Stimulated activated CD4-positive, alpha-beta T cell treated with anti-CD3 and anti-CD28 coated beads, TNF-alpha, amount 100 ng/mL, for 1 hour (primary cell): ENCODE measurements around the gene PTPRN2.
"Not testable (repeated sequence)": the region's sequence is repeated elsewhere in the genome, so short reads cannot be mapped to it uniquely, and the experiment has no call there.

Source experiments
- DNase-seq, 3 donors: peaks; one replicate each; pipeline ENCODE4 v3.0.0-alpha.2; 2020; ENCODE audit warnings: low read depth in 3 of 3, low spot score in 1 of 3

Gene PTPRN2

DNA sequence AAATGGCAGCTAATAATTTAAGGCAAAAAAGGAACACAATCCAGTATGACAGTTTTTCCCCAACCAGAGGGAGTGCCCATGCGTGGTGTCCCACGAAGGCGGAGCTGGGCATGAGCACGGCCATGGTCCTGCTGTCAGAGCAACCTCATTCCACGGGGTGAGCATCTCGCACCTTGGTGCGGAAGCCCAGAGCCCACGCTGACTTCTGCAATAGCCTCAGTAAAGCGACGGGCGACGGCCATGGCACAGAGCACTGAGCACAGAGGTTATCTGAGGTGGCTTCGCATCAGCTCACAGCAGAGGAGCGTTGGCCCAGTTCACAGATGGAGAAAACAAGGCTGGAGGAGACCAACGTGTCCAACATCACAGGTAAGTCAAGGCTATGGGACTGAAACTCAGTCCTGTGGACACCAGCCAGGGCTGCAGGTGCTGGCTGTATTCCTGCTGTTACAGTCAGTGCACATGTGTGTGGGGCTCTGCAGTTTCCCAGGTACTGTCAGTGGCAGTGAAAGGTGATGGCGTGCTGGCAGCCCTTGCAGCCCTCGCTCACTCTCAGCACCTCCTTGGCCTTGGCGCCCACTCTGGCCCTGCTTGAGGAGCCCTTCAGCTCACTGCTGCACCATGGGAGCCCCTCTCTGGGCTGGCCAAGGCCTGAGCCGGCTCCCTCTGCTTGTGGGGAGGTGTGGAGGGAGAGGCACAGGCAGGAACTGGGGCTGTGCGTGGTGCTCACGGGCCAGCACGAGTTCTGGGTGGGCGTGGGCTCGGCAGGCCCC is 525.6 kb downstream of the PTPRN2 start:
- DNase-seq, result no peak

DNA sequence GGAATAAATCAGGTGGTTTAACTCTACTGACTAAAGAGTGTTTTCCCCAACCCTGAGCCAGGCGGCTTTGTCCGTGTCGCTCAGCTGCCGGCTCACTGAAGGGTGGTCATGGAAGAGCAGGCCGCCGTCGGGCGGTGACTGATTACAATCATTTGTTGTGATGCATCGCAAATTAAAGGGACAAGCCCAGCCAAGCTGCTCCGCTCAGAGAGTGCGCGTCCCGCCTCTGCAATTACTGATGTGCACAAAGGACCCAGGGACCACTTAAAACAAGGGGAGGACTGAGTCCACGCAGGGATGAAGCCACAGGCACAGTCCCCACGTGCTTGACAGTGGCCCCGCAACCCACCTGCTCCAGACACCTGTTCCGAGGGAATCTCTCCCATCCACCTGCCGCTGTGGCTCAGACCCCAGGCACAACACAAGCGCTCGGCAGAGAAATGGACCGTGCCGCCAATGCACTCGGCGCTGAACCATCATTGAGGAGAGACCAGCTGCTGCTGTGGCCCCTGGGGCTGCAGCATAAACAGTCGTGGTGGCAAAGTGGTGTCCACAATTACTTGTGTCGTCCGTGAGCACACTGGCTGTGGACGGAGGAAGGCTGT is 526.5 kb downstream of the PTPRN2 start:
- no peak for DNase-seq

DNA sequence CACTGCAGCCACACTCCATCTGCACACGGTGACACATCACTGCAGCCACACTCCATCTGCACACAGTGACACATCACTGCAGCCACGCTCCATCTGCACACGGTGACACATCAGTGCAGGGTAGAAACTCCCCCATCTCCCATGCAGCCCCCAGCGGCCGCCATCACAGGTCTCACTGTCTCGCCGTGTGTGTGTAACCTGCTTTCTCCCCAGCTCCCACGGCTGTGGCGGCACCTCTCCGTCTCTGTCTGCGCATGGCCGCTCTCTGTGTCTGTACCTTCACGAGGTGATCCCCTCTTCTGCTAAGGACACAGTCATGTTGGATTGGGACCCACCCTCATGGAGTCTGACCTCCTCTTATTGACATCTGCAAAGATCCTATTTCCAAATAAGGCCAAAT is 527.4 kb downstream of the PTPRN2 start:
- DNase-seq, result no peak

DNA sequence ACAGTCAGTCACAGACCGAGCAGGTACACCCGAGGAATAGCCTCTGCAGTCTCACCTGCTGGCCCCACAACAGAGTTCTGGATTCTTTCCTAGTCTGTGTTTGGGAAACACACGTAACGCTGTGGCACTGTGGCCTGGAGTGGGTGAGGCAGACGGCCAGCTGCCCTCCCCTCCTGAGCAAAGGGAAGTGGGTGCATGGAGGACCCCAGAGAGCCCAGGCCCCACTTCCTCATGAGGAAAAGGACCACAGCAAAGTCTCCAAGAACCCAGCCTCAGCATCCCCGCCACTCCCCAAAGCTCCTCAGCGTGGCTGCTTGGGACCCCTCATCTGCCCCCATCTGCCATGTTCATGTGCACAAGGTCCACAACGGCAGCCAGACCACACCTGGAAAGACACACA is 530.2 kb downstream of the PTPRN2 start:
- no peak for DNase-seq

DNA sequence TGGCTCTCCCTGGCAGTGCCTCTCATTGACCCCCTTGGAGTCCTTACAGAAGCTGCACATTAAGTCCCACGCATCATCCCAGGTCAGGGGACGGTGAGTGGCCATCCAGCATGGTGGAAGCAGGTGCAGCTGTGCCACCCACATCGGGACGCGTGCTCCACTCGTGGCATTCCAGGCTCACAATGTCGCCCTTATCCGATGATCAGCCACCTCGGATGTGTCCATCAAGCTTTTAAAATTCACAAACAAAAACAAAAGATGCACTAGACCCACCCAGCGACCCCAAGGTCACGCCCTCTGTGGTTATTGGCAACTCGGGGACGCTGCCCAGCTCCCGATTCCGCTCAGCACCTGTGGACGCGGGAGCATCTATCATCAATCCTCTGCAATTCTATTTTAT is 530.9 kb downstream of the PTPRN2 start:
- DNase-seq, result no peak

DNA sequence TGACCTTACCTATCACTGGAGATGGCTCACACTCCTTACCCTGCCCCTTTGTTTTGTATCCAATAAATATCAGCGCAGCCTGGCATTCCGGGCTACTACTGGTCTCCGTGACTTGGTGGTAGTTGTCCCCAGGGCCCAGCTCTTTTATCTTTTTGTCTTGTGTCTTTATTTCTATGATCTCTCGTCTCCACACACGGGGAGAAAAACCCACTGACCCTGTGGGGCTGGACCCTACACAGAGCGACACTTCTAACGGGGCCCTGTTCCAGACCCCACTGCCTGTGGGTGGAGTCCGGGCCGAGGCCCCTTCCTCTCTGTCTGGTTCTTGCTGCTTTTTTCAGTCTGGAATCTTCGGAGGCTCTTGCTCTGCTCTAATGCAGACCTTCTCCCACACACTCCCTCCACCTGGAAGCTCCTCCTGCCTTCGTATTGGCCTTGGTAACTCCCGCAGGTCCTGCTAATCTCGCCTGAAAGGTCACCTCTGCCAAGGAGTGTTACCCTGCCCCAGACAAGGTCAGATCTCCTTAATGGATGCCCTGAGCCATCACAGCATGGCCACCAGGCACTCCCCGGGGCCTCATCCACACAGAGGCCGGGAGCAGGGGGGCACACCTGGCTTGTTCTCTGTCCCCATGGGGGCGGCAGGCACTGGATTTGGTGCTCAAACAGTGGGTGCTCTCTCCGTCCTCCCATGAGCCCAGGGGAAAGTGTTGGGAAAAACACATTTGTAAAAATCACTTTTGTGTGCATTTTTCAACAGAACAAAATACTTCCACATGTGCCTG is 531.7 kb downstream of the PTPRN2 start:
- no peak for DNase-seq

DNA sequence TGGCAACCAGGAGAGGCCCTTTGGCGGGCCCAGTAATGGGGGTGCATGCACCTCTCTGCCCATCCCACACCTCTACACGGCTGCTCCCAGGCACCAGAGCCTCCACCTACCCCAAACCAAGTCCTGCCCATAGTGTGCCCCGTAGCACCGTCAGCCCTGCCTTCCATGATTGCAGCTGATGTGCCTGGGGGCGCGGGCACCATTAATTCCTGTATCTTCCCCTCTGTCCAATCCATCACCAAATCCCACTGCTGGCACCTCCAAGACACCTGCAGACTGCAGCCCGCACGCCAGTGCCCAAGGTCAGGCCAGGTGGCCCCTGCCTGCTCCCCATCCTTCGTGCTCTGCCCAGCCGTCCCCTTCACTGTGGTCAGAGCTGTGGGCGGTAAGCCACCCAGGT is 533.0 kb downstream of the PTPRN2 start:
- DNase-seq, result no peak

DNA sequence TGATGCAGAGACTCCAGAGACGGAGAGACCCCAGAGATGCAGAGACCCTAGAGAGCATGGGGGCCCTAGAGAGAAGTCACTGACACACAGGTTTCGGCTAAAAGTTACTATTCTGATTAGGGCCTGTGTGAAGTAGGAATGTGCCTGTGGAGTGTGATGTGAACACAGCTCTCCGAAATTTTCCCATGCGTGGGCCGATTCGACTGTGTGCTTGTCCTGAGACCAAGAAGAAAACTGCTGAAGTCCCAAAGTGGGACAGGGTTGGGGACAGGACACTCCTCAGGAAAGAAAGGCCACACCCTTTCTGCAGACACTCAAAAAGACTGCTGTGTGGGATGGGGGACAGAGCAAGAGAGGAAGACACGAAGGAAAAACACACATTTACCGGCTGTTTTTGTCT is 533.5 kb downstream of the PTPRN2 start:
- no peak for DNase-seq

DNA sequence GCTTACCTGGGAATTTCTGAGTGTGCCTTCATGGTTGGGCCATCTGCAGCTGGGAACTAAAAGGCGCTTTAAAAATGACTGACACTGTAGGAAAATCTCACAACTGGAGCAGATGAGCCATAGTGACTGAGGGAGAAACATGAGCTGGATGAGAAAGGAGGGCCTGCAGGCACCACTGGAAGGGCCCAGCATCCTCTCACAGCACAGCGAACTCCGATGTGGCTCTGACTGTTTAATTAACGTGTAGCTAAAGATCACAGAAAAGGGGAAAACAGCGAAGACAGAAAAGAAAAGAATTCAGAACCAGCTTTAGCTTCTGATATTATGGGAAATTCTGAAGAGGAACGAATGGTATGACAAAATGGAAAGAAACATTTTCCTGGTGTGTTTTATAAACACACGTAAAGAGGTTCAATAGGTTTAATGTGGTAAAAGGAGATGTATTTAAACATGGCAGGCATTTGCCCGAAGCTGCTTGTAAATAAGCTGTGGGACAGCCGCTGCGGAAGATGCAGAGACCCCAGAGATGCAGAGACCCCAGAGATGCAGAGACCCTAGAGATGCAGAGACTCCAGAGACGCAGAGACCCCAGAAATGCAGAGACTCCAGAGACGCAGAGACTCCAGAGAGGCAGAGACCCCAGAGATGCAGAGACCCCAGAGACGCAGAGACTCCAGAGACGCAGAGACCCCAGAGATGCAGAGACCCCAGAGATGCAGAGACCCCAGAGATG is 534.3 kb downstream of the PTPRN2 start:
- DNase-seq, result no peak

DNA sequence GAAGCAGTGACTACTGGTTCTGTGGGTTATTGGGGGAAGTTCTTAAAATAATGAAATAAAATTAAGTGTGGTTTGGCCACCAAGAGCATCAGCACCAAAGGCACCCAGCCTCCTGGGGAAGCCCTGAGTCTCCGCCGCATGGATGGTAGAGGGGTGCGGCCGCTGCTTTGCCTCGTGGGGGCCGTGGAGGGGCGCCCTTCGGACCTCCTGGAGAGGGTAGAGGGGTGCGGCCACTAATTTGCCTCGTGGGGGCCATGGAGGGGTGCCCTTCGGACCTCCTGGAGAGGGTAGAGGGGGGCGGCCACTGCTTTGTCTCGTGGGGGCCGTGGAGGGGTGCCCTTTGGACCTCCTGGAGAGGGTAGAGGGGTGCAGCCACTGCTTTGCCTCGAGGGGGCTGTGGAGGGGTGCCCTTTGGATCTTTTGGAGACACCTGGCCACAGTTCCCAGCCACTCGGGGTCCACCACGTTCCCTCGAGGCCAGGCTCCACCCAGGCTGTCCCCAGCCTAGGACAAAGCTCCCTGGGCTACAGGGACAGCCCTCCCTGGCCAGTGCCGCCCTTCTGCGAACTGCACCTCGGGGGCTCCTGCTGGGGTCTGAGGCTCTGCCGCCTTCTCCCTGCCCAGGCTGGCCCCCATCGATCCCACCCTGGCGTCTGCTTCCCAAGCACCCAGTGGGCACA is 535.1 kb downstream of the PTPRN2 start:
- DNase-seq, result no peak

DNA sequence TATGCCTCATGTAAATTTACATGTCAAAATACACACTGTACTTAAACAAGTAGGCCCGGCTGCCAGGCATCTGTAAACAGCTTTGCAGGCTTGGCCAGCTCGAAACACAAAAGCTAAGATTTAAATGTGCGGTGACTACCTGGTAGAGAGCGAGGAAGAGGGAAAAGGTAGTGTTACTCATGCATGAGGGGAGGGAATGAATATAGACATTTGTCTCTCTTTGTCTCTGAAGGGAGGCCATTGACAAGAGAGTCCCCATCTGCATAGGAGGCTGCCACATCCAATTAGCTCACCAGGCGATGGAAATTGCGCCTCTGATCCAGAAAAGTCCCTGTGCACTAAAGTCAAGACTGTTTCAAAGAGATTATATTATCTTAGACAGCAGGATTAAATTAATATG is 535.8 kb downstream of the PTPRN2 start:
- no peak for DNase-seq

DNA sequence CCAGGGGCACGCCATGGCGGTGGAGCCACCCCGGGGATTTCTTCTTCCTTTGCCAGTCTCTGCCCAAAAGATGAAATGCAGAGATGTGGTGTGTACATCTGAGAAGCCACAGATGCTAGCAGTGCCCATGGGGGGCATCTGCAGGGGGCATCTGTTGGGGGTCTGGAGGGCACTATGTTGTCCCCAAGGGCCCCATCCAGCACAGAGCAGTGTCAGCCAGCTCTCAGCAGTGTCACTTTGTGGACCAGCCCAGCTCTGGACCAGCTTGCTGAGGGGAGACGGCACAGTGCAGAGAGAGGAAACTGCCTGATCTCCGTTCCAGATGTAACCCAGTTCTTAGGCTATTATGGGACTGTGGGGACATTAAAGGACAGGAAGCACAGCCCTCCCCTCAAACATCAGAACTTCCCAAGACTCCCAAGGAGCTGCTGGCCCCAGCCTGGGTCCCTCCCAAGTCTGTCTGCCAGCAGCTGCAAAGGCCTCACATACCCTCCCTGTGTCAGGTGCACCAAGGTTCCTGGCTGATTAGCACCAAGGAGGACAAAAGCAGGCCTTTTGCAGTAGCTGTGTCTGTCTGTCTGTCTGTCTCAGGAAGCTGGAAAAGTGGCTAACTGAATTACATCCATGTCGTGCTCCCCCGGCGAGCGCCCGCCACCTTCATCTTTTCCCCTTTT is 536.5 kb downstream of the PTPRN2 start:
- DNase-seq, result no peak

DNA sequence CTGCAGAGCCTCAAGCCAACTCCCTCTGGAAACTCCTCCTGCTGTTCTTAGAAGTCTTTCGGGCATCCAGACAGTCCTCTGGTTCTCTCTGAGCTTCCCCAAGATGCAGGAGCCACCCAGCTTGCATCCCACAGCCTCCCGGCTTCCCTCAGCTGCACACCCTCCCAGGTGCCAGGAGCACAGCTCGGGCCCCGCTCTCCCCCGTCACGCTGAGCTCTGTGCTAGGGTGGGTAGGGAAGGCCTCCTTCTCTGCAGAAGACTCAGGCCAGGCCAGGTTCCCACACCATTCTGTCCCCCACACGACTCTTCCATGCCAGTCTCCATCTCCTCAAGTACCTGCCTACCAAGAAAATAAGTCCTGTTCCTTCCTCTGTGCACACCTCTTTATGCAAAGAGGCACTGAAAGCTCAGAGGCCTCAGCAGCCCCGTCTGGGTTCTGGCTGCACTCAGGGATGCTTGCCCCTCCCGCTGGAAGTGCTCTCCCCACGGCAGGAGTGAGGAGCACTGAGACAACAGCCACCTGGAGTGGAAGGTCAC is 537.1 kb downstream of the PTPRN2 start:
- DNase-seq, result no peak

DNA sequence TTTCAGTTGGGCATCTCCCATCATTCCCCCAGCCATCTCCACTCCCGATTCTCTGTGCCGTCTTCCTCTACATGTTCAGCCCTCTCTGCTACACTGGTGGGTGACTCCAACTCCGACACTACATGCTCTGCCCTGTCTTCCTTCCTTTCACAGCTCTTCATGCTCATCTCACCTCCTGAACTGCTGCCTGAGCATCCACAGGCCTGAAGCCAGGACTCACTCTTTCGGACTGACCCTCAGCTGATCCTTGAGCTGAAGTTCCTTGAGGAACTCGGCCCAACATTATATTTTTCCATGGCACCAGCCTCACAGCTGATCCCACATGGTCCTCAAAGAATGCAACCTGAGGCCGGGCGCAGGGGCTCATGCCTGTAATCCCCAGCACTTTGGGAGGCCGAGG is 538.4 kb downstream of the PTPRN2 start:
- no peak for DNase-seq

DNA sequence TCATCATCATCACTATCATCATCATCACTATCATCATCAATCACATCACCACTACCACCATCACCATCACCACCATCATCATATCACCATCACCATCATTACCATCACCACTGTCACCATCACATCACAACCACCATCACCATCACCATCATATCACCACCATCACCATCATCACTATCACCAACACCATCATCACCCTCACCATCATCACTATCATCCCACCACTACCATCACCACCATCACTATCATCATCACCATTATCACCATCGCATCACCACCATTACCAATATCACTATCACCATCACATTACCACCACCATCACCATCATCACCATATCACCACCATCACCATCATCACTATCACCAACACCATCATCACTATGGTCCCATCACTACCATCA is 539.1 kb downstream of the PTPRN2 start:
- DNase-seq, result no peak

DNA sequence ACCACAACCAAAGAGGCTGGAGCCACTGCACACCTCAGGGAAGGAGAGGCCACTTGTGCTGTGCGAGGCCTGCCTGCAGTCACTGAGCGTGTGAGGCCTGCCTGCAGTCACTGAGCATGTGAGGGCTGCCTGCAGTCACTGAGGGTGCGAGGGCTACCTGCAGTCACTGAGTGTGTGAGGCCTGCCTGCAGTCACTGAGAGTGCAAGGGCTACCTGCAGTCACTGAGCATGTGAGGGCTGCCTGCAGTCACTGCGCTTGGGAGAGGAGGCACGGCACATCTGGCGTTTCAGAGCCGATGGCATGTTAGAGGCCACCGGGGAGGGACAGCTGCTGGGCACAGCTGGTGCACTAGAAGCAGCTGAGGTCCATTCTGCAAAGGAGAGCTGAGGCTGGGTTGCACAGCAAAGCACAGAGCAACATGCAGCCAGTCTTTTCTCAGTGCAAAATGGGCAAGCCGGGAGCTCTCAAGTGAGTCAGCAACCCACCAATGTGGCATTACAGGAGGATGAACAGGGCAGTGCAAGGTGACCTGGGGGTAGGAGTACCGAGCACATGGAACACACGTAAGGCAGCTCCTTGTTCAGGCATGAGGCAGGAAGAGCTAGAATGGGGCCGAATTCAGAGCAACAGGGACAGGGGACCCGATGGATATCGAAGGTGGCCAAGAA is 540.1 kb downstream of the PTPRN2 start:
- no peak for DNase-seq

DNA sequence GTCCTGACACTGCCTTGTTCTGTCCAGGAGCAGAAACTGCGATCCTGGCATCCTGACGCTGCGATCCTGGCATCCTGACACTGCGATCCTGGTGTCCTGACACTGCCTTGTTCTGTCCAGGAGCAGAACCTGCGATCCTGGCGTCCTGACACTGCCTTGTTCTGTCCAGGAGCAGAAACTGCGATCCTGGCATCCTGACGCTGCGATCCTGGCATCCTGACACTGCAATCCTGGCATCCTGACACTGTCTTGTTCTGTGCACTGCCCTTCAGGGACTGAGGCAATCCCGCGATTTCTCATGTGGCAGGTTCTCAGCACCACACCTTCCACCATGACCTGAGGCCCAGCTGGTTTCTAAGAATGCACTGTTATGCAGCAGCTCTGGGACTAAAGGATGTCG is 541.4 kb downstream of the PTPRN2 start:
- DNase-seq, result not testable (repeated sequence)

DNA sequence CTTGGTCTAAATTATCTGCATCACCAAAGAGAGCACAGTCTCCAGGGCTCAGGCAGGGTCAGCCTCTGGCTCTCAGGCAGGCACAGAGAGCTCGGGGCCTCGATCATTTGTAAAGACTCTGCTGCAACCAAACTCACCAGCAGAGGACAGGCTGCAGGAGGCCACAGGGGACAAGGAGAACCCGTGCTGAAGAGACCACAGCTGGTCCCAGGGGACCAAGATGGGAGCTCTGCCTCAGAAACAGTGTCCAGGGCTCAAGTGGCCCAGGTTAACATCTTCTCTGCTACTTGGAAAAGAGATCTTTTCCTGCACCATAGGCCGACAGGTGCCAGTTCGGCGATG is 543.2 kb downstream of the PTPRN2 start:
- DNase-seq, result no peak

DNA sequence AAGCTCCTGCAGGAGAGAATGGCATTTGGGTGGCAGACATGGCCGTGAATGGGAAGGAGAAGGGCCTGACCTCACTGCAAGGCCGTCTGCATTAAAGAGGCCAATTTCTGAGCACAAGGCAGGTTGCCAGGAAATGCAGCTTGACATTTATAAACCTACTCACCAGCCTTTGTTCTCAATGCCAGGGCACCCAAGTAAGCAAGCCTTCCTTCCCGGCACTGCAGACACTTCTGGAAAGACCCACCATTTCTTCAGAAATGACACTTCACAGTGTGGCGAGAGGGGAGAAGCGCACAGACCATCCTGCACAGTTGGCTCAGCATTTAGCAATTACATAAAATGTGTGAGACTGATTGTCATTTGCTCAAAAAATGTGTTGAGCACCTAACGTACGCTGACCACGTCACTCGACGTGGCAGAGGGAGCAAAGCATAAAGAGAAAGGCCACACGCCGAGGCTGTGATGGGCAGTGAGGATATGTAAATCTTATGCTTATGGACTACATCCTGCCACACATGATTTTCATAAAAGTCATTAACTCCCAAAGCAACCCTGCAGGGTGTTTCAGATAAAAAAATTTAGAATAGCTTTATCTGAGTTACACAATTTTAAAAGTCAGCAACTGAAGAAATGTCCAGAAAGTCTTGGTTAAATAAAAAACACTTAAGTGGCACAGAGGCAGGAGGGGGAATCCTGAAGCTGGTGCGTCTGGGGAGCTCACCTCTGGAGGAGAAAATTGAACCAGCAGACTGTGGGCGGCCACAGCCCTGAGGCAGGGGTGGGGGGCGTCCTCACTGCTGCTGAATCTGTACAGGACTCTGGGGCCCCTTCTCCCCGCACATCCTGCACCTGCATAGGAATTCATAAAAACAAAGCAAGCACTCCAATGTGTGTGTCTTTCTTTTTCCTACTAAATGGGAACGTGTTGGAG is 543.8 kb downstream of the PTPRN2 start:
- DNase-seq, result no peak
